Measurements from ENCODE around the gene TSPAN32.
"Not testable (repeated sequence)": the region's sequence is repeated elsewhere in the genome, so short reads cannot be mapped to it uniquely, and the experiment has no call there.

TSPAN32 gene

GRCh38 chr11:2316169-2316962 is 14.6 kb downstream of the TSPAN32 start:
- DNase-seq (ENCODE audit: low read depth) = no peak

GRCh38 chr11:2316963-2317244 is 15.1 kb downstream of the TSPAN32 start:
- DNase-seq (ENCODE audit: low read depth) = no peak

- no peak for DNase-seq (ENCODE audit: low read depth)
Measured at GRCh38 chr11:2317354-2318050, 15.7 kb downstream of the TSPAN32 start.

GRCh38 chr11:2318123-2318522 is 16.3 kb downstream of the TSPAN32 start:
- DNase-seq (ENCODE audit: low read depth) = no peak

- DNase-seq (ENCODE audit: low read depth) = no peak
Measured at GRCh38 chr11:2318707-2319106, 16.9 kb downstream of the TSPAN32 start.

GRCh38 chr11:2319791-2320472 is 18.1 kb downstream of the TSPAN32 start:
- no peak for DNase-seq (ENCODE audit: low read depth)

GRCh38 chr11:2320568-2321310 is 18.9 kb downstream of the TSPAN32 start:
- DNase-seq (ENCODE audit: low read depth) = no peak

GRCh38 chr11:2321311-2321683 is 19.5 kb downstream of the TSPAN32 start:
- DNase-seq (ENCODE audit: low read depth) = no peak

- no peak for DNase-seq (ENCODE audit: low read depth)
Measured at GRCh38 chr11:2325123-2325522, 23.3 kb downstream of the TSPAN32 start.

- DNase-seq (ENCODE audit: low read depth) = no peak
Measured at GRCh38 chr11:2325719-2326118, 23.9 kb downstream of the TSPAN32 start.

- no peak for DNase-seq (ENCODE audit: low read depth)
Measured at GRCh38 chr11:2327032-2327431, 25.2 kb downstream of the TSPAN32 start.

- DNase-seq (ENCODE audit: low read depth) = no peak
Measured at GRCh38 chr11:2328021-2328420, 26.2 kb downstream of the TSPAN32 start.

- DNase-seq (ENCODE audit: low read depth) = no peak
Measured at GRCh38 chr11:2328656-2329354, 27.0 kb downstream of the TSPAN32 start.

- no peak for DNase-seq (ENCODE audit: low read depth)
Measured at GRCh38 chr11:2329551-2329950, 27.7 kb downstream of the TSPAN32 start.

- no peak for DNase-seq (ENCODE audit: low read depth)
Measured at GRCh38 chr11:2330696-2331095, 28.9 kb downstream of the TSPAN32 start.

- no peak for DNase-seq (ENCODE audit: low read depth)
Measured at GRCh38 chr11:2331404-2331803, 29.6 kb downstream of the TSPAN32 start.

- not testable (repeated sequence) for DNase-seq (ENCODE audit: low read depth)
Measured at GRCh38 chr11:2332569-2332968, 30.8 kb downstream of the TSPAN32 start.

- DNase-seq (ENCODE audit: low read depth) = not testable (repeated sequence)
Measured at GRCh38 chr11:2333486-2334205, 31.8 kb downstream of the TSPAN32 start.

GRCh38 chr11:2335286-2335685 is 33.5 kb downstream of the TSPAN32 start:
- DNase-seq (ENCODE audit: low read depth) = not testable (repeated sequence)

- not testable (repeated sequence) for DNase-seq (ENCODE audit: low read depth)
Measured at GRCh38 chr11:2338760-2339159, 36.9 kb downstream of the TSPAN32 start.

GRCh38 chr11:2342557-2342956 is 40.7 kb downstream of the TSPAN32 start:
- no peak for DNase-seq (ENCODE audit: low read depth)
